Skeletal muscle cell (primary cell): Measurements from ENCODE around the gene MRPS17.

Experiments used
- DNase-seq: peaks from one replicate; pipeline ENCODE4 v3.0.0-alpha.2; 2010; ENCODE audit warnings: low read depth
- H3K4me3 ChIP-seq: 2 replicates; pipeline ENCODE4 v1.5.1; 2011; ENCODE audit warnings: low read depth, mild to moderate bottlenecking, control low read depth, low read length, moderate library complexity

Gene MRPS17

GRCh38 chr7:55969391-55969790 lies 17.7 kb downstream of the MRPS17 start:
- no peak overlapping the region for H3K4me3 ChIP-seq
- DNase-seq, result no peak

DNA sequence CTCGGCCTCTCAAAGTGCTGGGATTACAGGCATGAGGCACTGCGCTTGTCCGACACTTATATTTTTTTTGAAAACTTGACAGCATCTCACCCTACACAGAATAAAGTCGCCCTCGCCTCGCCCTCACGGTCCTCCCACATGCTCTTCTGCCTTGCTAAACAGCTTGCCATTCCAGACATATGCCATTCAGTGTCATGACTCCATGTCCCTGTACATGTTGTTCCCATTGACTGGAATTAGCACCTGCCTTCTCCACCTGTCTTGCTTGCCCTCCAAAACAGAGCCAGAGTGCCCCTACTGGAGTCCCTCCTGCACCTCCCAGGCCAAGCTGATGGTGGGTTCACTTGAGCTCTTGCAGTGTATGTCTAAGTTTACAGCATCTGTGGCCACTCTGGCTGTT lies 18.9 kb downstream of the MRPS17 start:
- H3K4me3 ChIP-seq, result no peak overlapping the region
- no peak for DNase-seq

GRCh38 chr7:55970978-55971377 lies 19.3 kb downstream of the MRPS17 start:
- DNase-seq, result no peak
- H3K4me3 ChIP-seq, result no peak overlapping the region

- no peak overlapping the region for H3K4me3 ChIP-seq
- no peak for DNase-seq
Measured at GRCh38 chr7:55973747-55974250, 22.1 kb downstream of the MRPS17 start.

DNA sequence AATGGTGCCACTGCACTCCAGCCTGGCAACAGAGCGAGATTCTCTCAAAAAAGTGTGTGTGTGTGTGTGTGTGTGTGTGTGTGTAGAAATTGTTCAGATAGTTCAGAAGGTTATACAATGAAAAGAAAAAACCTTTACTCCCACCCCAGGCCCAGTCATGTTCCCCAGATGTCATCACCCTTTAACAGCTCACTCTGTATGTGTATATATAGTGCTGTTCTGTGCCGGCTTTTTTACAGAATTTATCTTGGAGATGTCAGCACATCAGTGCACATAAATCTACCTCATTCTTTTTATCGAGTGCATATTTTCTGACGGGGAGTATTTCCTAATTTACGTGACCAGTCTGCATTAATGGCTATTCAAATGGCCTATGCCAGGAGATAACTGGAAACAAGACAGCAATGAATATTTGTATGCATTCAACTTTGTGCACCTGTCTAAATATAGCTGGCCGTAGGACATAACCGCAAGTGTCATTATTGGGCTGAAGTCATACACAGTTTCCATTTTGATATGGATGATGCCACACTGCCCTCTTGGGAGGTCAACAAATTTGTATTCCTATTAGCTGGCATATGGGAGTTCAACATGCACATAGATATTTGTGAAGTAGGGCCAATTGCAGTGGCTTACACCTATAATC lies 24.4 kb downstream of the MRPS17 start:
- H3K4me3 ChIP-seq, result no peak overlapping the region
- no peak for DNase-seq

GRCh38 chr7:55977831-55978230 lies 26.2 kb downstream of the MRPS17 start:
- peak; percentile 34 for DNase-seq
- no peak overlapping the region for H3K4me3 ChIP-seq

DNA sequence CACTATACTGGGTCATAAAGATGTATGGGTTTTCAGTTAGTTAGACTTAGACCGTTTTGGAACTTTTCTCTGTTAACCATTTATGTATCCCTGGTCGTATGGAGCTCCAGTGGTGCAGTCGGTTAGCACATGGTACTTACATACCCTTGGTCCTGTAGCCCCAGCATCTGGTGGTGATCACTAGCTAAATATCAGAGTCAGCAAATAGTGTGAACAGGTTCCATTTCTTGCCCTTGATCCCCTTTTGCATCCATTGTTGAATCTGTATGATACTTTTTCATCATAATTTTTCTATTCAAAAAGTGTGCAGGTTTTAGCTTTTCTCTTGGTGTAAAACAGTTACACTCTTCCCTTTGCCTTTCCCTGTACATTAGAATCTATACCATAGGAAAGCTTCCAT lies 28.6 kb downstream of the MRPS17 start:
- DNase-seq, result no peak
- H3K4me3 ChIP-seq, result no peak overlapping the region

- no peak overlapping the region for H3K4me3 ChIP-seq
- no peak for DNase-seq
Measured at GRCh38 chr7:55983537-55983936, 31.9 kb downstream of the MRPS17 start.

- no peak for DNase-seq
- no peak overlapping the region for H3K4me3 ChIP-seq
Measured at GRCh38 chr7:55992346-55992745, 40.7 kb downstream of the MRPS17 start.

DNA sequence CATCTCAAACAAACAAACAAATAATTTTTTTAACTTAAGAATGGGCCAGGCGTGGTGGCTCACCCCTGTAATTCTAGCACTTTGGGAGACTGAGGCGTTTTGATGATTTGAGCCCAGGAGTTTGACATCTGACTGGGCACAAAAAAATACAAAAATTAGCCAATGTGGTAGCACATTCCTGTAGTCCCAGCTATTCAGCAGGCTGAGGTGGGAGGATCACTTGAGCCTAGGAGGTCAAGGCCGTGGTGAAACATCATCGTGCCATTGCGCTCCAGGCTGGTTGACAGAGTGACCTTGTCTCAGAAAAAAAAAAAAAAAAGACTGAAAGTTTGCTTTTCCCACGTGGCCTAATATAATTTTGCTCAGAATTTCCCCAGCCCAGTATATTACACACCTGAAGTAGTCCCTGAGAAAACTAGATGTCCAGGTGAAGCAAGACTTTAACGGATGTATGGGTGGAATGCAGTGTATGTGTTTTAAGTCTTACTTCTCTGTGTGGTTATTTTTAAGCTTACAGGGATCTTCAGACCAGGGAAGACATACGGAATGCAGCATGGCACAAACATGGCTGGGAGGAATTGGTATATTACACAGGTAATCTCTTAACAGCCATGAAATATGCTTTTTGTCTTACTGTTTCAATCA lies 45.3 kb downstream of the MRPS17 start:
- DNase-seq, result no peak
- H3K4me3 ChIP-seq, result no peak overlapping the region

- DNase-seq, result no peak
- H3K4me3 ChIP-seq, result no peak overlapping the region
Measured at GRCh38 chr7:56003749-56004148, 52.1 kb downstream of the MRPS17 start.
